ENCODE measurements around the gene TRPM7. TPM values are rescaled to one million over a fixed set of nuclear protein-coding genes. Genes with fewer than 3 reads are reported as not detected.
A peak's percentile ranks its signal among the peaks of the same experiment; 100 is the strongest.

Gene TRPM7
- polyA plus RNA-seq, 1 donor (not counting 4 experiments of a cell fraction or from before 2014, with no cell fraction given), result 25.4 TPM

- no peak overlapping the region for H2AFZ ChIP-seq (ENCODE audit: control insufficient read depth, low read length)
- dilution Hi-C loops (cut with MboI; ENCODE audit: extremely low pct_ligation_motif_present, low sequenced_read_pairs), result no loop called here
- no peaks in the 10 kb centered on the region for H3K9me3 ChIP-seq (ENCODE audit: control insufficient read depth, low read depth, low read length)
- H3K27ac ChIP-seq (ENCODE audit: control insufficient read depth, insufficient read depth, low read length), result peak overlapping the region; percentile 96
- peak overlapping the region; percentile 88 for H3K4me2 ChIP-seq (ENCODE audit: control insufficient read depth, extremely low read depth, insufficient read depth, low read depth, low read length)
- no peaks in the 10 kb centered on the region for H3K9me1 ChIP-seq (ENCODE audit: control insufficient read depth, extremely low read depth, insufficient read depth, low read length)
- no peak for FAIRE-seq
- no peak for TF ChIP-seq EZH2 (IDR thresholded peaks at IDR 0.05; ENCODE audit: low read length)
- H3K79me2 ChIP-seq (ENCODE audit: control insufficient read depth, insufficient read depth, low read length), result peaks cover 59% of the 10 kb centered on the region
- peaks cover 0 to 3% of the 10 kb centered on the region in 2 experiments for H3K36me3 ChIP-seq (ENCODE audit: control insufficient read depth in 2 of 2, extremely low read depth in 1 of 2, insufficient read depth in 2 of 2, low read length in 2 of 2)
- peaks cover 5% of the 10 kb centered on the region for H4K20me1 ChIP-seq (ENCODE audit: control insufficient read depth, extremely low read depth, insufficient read depth, low read length)
- H3K9ac ChIP-seq (ENCODE audit: control insufficient read depth, extremely low read depth, insufficient read depth, low read length), result peak overlapping the region; percentile 97
- DNase-seq (ENCODE audit: low read depth, low spot score), result no peak
- H3K27me3 ChIP-seq (ENCODE audit: control insufficient read depth, extremely low read depth, insufficient read depth, low read length), result no peaks in the 10 kb centered on the region
- H3K4me1 ChIP-seq (ENCODE audit: control insufficient read depth, extremely low read depth, insufficient read depth, low read length), result peaks cover 20% of the 10 kb centered on the region
- H3K4me3 ChIP-seq (ENCODE audit: control insufficient read depth in 2 of 3, extremely low read depth in 1 of 3, insufficient read depth in 2 of 3, low read depth in 1 of 3, low read length in 3 of 3), result peak overlapping the region; percentile 66 to 97 (median 83)
These were observed 1.2 kb downstream of the TRPM7 start for GRCh38 chr15:50685191-50685975.

GRCh38 chr15:50681467-50681866 is 5.1 kb downstream of the TRPM7 start:
- Histone ChIP-seq H3K9me1 (ENCODE audit: control insufficient read depth, extremely low read depth, insufficient read depth, low read length) (no peaks in the 10 kb centered on the region), H3K4me1 (ENCODE audit: control insufficient read depth, extremely low read depth, insufficient read depth, low read length) (peaks cover 16% of the 10 kb centered on the region), H3K9ac (ENCODE audit: control insufficient read depth, extremely low read depth, insufficient read depth, low read length) (no peak overlapping the region), H3K36me3 (ENCODE audit: control insufficient read depth in 2 of 2, extremely low read depth in 1 of 2, insufficient read depth in 2 of 2, low read length in 2 of 2) (peaks cover 0 to 3% of the 10 kb centered on the region in 2 experiments), H3K9me3 (ENCODE audit: control insufficient read depth, low read depth, low read length) (no peaks in the 10 kb centered on the region), H3K79me2 (ENCODE audit: control insufficient read depth, insufficient read depth, low read length) (peaks cover 93% of the 10 kb centered on the region), H2AFZ (ENCODE audit: control insufficient read depth, low read length) (no peak overlapping the region), H4K20me1 (ENCODE audit: control insufficient read depth, extremely low read depth, insufficient read depth, low read length) (peaks cover 5% of the 10 kb centered on the region), H3K27ac (ENCODE audit: control insufficient read depth, insufficient read depth, low read length) (no peak overlapping the region), H3K27me3 (ENCODE audit: control insufficient read depth, extremely low read depth, insufficient read depth, low read length) (no peaks in the 10 kb centered on the region), H3K4me3 (ENCODE audit: control insufficient read depth in 2 of 3, extremely low read depth in 1 of 3, insufficient read depth in 2 of 3, low read depth in 1 of 3, low read length in 3 of 3) (no peak overlapping the region), H3K4me2 (ENCODE audit: control insufficient read depth, extremely low read depth, insufficient read depth, low read depth, low read length) (no peak overlapping the region)
- FAIRE-seq (no peak), DNase-seq (ENCODE audit: low read depth, low spot score) (no peak)
- TF ChIP-seq EZH2 (IDR thresholded peaks at IDR 0.05; ENCODE audit: low read length) (no peak), CTCF (optimal IDR thresholded peaks at IDR 0.05 in 1 of 3, IDR thresholded peaks at IDR 0.05 in 1 of 3, conservative IDR thresholded peaks at IDR 0.05 in 1 of 3; ENCODE audit: extremely low read depth in 1 of 3, insufficient read depth in 2 of 3, low read length in 3 of 3) (no peak)
- dilution Hi-C loops (cut with MboI; ENCODE audit: extremely low pct_ligation_motif_present, low sequenced_read_pairs), result no loop called here

Measured in keratinocyte (primary cell).